GM23338 (cell line): ENCODE data around the gene FAM78A.

Experiments used
- CREB1 ChIP-seq: fragments of 250-450 bp; sonication (Bioruptor Pico); IDR thresholded peaks from 2 replicates; pipeline ENCODE4 v1.5.0; 2020; ENCODE audit warnings: low read depth, mild to moderate bottlenecking, moderate library complexity
- EZH2 ChIP-seq: fragments of 200-600 bp; sonication (generic); IDR thresholded peaks from one replicate; pipeline ENCODE4 v1.8.0; 2017; ENCODE audit warnings: antibody characterized with exemption, mild to moderate bottlenecking, low read depth; ENCODE audit not compliant: unreplicated experiment
- EZH2phosphoT487 ChIP-seq: fragments of 200-600 bp; sonication (generic); IDR thresholded peaks from one replicate; pipeline ENCODE4 v1.8.1; 2018; ENCODE audit warnings: antibody characterized with exemption; ENCODE audit not compliant: unreplicated experiment
- JUNB ChIP-seq: IDR thresholded peaks from one replicate; pipeline ENCODE4 v1.6.1; 2016; ENCODE audit warnings: antibody characterized with exemption; ENCODE audit not compliant: unreplicated experiment
- NANOG ChIP-seq: IDR thresholded peaks from 2 replicates; pipeline ENCODE4 v1.6.1; 2016; ENCODE audit warnings: antibody characterized with exemption, borderline replicate concordance
- POLR2AphosphoS5 ChIP-seq: IDR thresholded peaks from 2 replicates; pipeline ENCODE4 v1.6.1; 2016; ENCODE audit warnings: antibody characterized with exemption, low read depth
- ZNF331 ChIP-seq: fragments of 250-450 bp; sonication (Bioruptor Pico); IDR thresholded peaks from 2 replicates; pipeline ENCODE4 v1.5.0; 2020; ENCODE audit warnings: low read depth, mild to moderate bottlenecking, moderate library complexity
- TF ChIP-seq, protein P1 (sequence below), 2 experiments: fragments of 200-600 bp in 1 of 2; sonication (generic) in 1 of 2; conservative IDR thresholded peaks; 2 replicates each; pipeline versions ENCODE4 v1.5.1 to v1.6.1; 2016 to 2017; ENCODE audit warnings: antibody characterized with exemption in 2 of 2, low read depth in 2 of 2, mild to moderate bottlenecking in 2 of 2, moderate library complexity in 1 of 2
- TF ChIP-seq, protein P2 (sequence below): IDR thresholded peaks from one replicate; pipeline ENCODE4 v1.6.1; 2018; ENCODE audit warnings: antibody characterized with exemption; ENCODE audit not compliant: unreplicated experiment
- TF ChIP-seq, protein P3 (sequence below): IDR thresholded peaks from 2 replicates; pipeline ENCODE4 v1.6.1; 2016; ENCODE audit warnings: antibody characterized with exemption

DNA sequence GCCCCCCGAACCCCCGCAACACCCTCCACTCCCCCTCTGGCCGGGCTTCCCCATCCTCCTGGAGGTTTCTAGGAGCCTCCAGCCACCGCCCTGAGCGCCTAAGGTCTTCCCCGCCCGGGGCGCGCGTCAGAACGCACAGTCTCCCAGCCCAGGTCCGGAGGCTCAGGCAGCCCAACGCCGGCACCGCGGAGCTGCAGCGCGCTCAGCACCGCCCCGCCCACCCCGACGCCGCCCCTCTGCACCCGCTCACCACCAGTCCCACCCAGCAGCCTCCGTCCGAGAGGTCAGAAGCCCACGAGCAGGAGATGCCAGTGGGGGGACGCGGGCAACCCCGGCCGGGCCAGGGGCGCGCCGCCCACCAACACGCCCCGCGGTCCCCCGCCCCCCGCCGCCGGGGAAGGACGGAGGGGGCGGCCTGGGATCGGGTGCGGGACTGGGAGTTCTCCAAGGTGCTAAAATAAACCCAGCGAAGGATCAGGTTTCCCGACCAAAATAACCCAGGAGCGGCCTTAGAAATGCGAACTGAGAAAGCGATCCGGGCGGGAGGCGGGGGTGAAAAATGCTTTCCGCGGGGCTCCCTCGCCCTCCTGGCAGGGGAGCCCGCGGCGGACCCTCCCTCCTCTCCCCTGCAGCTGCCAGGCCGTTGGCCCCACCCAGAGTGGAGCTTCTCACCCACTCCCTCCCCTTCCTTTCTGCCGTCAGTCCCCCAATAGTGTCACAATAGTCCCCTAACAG lies 6.5 kb upstream of the FAM78A start:
- TF ChIP-seq JUNB (no peak), EZH2 (no peak), POLR2AphosphoS5 (no peak), EZH2phosphoT487 (no peak), ZNF331 (CRISPR knock-in tag) (no peak), CREB1 (no peak), NANOG (no peak)
- TF ChIP-seq, protein P1, sequence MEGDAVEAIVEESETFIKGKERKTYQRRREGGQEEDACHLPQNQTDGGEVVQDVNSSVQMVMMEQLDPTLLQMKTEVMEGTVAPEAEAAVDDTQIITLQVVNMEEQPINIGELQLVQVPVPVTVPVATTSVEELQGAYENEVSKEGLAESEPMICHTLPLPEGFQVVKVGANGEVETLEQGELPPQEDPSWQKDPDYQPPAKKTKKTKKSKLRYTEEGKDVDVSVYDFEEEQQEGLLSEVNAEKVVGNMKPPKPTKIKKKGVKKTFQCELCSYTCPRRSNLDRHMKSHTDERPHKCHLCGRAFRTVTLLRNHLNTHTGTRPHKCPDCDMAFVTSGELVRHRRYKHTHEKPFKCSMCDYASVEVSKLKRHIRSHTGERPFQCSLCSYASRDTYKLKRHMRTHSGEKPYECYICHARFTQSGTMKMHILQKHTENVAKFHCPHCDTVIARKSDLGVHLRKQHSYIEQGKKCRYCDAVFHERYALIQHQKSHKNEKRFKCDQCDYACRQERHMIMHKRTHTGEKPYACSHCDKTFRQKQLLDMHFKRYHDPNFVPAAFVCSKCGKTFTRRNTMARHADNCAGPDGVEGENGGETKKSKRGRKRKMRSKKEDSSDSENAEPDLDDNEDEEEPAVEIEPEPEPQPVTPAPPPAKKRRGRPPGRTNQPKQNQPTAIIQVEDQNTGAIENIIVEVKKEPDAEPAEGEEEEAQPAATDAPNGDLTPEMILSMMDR (conservative IDR thresholded peaks at IDR 0.05; ENCODE audit: low read depth in 2 of 2): no peak
- TF ChIP-seq, protein P2, sequence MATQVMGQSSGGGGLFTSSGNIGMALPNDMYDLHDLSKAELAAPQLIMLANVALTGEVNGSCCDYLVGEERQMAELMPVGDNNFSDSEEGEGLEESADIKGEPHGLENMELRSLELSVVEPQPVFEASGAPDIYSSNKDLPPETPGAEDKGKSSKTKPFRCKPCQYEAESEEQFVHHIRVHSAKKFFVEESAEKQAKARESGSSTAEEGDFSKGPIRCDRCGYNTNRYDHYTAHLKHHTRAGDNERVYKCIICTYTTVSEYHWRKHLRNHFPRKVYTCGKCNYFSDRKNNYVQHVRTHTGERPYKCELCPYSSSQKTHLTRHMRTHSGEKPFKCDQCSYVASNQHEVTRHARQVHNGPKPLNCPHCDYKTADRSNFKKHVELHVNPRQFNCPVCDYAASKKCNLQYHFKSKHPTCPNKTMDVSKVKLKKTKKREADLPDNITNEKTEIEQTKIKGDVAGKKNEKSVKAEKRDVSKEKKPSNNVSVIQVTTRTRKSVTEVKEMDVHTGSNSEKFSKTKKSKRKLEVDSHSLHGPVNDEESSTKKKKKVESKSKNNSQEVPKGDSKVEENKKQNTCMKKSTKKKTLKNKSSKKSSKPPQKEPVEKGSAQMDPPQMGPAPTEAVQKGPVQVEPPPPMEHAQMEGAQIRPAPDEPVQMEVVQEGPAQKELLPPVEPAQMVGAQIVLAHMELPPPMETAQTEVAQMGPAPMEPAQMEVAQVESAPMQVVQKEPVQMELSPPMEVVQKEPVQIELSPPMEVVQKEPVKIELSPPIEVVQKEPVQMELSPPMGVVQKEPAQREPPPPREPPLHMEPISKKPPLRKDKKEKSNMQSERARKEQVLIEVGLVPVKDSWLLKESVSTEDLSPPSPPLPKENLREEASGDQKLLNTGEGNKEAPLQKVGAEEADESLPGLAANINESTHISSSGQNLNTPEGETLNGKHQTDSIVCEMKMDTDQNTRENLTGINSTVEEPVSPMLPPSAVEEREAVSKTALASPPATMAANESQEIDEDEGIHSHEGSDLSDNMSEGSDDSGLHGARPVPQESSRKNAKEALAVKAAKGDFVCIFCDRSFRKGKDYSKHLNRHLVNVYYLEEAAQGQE: peak; percentile 73
- TF ChIP-seq, protein P3, sequence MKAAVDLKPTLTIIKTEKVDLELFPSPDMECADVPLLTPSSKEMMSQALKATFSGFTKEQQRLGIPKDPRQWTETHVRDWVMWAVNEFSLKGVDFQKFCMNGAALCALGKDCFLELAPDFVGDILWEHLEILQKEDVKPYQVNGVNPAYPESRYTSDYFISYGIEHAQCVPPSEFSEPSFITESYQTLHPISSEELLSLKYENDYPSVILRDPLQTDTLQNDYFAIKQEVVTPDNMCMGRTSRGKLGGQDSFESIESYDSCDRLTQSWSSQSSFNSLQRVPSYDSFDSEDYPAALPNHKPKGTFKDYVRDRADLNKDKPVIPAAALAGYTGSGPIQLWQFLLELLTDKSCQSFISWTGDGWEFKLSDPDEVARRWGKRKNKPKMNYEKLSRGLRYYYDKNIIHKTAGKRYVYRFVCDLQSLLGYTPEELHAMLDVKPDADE: no peak
